GM12892 (cell line): ENCODE results near the gene MYL12A.

ENCODE experiments used
- POLR2A ChIP-seq: IDR thresholded peaks from 2 replicates; pipeline ENCODE4 v1.6.1; 2011; ENCODE audit warnings: low read depth, low read length, control low read depth
- POLR2AphosphoS5 ChIP-seq: IDR thresholded peaks from 2 replicates; pipeline ENCODE4 v1.6.1; 2011; ENCODE audit warnings: low read depth, low read length, control low read depth
- TAF1 ChIP-seq: IDR thresholded peaks from 2 replicates; pipeline ENCODE4 v1.6.1; 2011; ENCODE audit warnings: low read depth, mild to moderate bottlenecking, control low read depth, low read length, borderline replicate concordance

GRCh38 chr18:3254725-3255124 is 7.1 kb downstream of the MYL12A start:
- TF ChIP-seq POLR2A (no peak), POLR2AphosphoS5 (peak; percentile 53; the same call in 1 of the 2 replicates), TAF1 (no peak)
